GM18505 (cell line): Measurements from ENCODE around the gene EDIL3.
"Not testable (repeated sequence)": the region's sequence is repeated elsewhere in the genome, so short reads cannot be mapped to it uniquely, and the experiment has no call there.

Experiments
- ATAC-seq: cut with Tn5 transposase; IDR thresholded peaks from one replicate; pipeline ENCODE4 v1.9.1; 2021; ENCODE audit not compliant: unreplicated experiment
- POLR2A ChIP-seq: IDR thresholded peaks from 4 replicates; pipeline ENCODE4 v1.6.1; 2011; ENCODE audit warnings: borderline replicate concordance; ENCODE audit not compliant: insufficient read depth, insufficient read length; ENCODE audit errors: extremely low read depth

EDIL3 gene

DNA sequence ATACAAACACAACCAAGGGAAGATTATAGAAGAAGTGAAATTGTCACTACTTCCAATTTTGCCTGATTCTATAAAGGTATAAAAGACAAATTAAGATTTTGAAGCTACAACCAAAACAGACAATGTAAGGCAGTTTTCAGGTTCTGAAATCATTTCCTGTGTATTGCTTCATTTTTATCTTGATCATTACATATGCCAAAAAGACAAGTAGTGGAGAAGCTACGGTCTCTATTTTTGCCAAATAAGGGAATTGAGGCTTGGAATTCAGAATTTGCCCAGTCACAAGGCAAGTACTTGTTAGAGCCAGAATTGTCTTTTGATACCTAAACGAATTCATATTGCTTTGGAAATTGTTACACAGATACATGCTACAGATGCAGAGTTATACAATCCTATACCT, 20.6 kb downstream of the EDIL3 start:
- TF ChIP-seq POLR2A, result no peak
- no peak for ATAC-seq

DNA sequence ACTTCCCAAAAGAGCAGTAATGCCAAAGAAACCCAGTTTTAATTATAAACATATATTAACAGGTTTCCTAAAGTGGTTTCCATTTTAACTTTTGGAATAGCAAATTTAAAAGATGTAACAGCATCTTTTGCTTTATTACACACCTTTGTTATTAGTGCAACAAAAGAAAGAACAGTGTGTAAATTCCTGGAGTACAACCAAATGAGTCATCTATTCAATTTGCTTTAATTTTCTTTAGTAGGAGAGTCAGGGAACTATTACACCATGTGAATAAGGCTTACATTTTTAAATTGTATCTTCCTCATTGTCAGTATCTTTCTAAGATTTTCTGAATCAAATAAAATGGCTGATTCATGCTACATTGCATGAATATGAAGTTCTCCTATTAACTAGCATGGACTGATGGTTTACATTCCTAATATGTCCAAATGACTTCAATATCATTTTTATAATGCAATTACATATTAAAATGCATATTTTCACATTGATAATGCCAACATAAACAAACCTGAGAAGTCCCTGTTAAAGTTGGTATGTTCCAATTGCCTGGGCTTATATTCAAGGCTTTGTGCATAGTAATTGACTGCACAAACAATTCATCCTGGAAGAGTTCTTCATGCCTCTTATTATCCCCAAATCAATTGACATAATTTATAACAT, 22.5 kb downstream of the EDIL3 start:
- ATAC-seq, result no peak
- TF ChIP-seq POLR2A, result no peak

DNA sequence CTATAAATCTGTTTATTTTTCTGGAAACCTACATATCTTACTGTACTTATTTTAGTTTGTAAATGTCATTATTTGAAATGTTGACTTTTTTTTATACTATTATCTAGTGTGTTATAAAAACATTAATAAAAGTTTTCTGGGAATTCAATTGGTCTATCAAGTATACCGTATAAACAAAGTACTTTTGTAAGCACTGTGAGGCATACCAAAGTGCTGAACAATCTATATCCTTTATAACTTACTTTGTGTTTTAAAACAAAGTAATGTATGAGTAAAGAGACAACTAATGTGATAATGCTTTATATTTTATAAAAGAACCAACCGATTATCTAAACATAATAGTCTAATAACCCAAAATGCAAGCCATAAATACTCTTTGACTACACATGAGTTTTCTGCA, 23.1 kb downstream of the EDIL3 start:
- ATAC-seq, result no peak
- no peak for TF ChIP-seq POLR2A

DNA sequence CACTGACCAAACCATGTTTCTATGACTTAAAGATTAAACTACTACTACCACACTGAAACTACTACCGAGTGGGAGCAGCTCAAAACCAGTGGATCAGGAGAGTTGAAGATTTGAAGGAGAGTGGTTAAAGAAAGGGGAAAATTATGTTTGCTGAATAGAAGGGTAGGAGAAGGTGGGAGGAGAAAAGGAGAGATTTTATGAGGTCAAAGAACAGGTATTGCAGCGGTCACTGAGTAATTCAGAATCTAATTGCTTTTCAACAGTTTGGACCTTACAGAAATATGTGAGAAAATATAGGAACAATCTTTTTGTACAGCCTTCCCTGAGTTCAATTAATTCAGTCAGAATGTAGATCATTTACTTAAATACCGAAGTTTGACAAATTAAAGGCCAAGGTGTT, 24.6 kb downstream of the EDIL3 start:
- ATAC-seq, result no peak
- TF ChIP-seq POLR2A, result no peak

DNA sequence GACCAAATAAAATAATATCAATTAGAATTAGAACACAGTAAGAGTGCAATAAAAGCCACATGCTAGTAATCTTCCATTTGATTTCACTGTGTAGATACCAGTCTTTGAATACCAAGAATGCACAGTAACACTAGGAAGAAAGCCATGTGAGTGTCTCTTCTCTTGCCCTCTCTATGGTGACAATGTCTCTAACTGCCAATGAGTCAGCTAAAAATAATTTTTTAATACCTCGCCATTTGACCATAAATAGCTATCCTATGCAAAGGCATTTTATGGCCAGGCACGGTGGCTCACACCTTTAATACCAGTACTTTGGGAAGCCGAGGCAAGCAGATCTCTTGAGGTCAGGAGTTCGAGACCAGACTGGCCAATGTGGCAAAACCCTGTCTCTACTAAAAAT, 30.6 kb downstream of the EDIL3 start:
- no peak for ATAC-seq
- no peak for TF ChIP-seq POLR2A

DNA sequence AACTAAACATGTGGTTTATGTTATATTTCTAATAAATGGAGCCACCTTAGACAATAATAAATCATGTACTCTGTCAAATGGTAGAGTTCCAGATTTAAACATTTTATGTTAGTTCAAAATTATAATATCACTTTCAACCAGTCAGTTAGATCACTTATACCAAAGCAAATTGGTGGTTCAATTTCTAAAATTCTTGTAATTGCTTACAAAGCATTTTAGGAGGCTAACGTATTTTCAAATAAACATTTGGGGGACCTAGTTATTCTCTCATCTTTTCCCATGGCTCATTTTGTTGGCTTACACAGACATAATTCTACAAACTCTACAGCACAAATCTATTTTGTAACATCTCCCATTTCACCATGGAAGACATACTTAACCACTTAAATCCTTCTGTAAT, 39.9 kb downstream of the EDIL3 start:
- no peak for ATAC-seq
- TF ChIP-seq POLR2A, result no peak

DNA sequence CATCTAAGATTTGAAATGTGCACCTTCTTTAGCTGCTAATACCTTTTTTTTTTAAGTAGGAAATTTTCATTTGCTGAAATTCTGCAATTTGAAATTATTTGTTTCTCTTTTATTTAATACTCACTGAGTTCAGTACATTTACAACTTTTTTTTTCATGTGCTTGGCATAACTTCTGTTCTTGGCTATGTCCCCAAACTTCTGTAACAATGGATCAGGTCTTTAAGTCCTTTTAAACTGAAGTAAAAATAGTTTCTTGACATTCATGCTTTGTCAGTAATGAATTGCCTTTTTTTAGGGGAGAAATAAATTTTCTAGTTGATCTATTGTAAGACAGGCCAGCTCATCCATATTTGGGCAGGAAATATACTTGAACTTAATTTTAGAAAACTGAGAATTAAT, 41.5 kb downstream of the EDIL3 start:
- TF ChIP-seq POLR2A, result no peak
- ATAC-seq, result no peak

DNA sequence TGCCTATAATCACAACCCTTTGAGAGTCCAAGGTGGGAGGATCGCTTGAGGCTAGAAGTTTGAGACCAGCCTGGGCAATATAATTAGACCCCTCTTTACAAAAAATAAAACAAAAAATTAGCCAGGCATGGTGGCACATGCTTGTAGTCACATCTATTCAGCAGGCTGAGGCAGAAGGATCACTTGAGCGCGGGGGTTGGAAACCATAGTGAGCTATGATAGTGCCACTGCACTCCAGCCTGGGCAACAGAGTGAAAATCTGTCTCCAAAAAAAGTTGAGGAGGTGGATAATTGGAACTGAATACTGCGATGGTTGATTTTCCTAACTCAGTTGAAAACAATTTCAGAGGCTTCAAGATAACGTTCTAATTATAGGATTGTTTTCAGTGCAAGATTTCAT, 52.6 kb downstream of the EDIL3 start:
- TF ChIP-seq POLR2A, result no peak
- no peak for ATAC-seq

DNA sequence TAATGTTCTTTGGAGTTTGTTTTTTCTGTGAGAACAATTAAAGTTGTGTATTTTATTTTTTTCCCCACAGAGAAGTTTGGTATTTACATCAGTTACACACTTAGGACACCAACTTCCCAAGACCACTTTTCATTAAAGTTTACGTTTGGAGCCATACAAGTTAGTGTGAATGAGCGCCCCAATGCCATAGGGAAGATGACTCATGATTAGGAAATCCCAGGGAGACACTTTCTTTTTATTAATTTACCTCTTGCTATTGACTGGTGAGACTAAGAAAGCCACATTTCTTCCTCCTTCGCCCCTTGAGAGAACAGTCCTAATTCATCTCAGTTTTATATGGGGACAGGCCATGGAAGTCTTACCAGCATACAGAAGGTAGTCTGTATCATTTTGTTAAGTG, 57.1 kb downstream of the EDIL3 start:
- TF ChIP-seq POLR2A, result no peak
- no peak for ATAC-seq

DNA sequence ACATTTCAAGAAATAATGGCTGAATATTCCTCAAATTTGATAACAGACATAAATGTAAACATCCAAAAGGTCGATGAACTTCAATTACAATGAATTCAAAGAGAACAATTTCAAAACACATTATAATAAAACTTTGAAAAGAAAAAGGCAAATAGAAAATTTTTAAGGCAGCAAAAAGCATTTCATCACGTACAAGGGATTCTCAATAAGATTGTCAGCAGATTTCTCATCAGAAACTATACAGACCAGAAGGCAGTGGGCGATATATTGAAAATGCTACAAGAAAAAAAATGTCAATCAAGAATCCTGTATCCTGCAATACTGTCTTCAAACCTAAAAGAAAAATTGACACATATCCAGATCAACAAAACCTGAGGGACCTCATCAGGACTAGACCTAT, 62.0 kb downstream of the EDIL3 start:
- no peak for TF ChIP-seq POLR2A
- no peak for ATAC-seq

DNA sequence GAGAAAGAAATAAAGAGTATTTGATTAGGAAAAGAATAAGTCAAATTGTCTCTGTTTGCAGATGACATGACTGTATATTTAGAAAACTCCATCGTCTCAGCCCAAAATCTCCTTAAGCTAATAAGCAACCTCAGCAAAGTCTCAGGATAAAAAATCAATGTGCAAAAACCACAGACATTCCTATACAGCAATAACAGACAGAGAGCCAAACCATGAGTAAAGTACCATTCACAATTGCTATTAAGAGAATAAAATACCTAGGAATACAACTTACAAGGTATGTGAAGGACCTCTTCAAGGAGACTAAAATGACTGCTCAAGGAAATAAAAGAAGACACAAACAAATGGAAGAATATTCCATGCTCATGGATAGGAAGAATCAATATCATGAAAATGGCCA, 66.9 kb downstream of the EDIL3 start:
- not testable (repeated sequence) for ATAC-seq

DNA sequence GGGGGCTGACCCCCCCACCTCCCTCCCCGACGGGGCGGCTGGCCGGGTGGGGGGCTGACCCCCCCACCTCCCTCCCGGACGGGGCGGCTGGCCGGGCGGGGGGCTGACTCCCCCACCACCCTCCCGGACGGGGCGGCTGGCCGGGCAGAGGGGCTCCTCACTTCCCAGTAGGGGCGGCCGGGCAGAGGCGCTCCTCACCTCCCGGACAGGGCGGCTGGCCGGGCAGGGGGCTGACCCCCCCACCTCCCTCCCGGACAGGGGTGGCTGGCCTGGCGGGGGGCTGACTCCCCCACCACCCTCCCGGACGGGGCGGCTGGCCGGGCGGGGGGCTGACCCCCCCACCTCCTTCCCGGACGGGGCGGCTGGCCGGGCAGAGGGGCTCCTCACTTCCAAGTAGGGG, 72.4 kb downstream of the EDIL3 start:
- ATAC-seq, result not testable (repeated sequence)

DNA sequence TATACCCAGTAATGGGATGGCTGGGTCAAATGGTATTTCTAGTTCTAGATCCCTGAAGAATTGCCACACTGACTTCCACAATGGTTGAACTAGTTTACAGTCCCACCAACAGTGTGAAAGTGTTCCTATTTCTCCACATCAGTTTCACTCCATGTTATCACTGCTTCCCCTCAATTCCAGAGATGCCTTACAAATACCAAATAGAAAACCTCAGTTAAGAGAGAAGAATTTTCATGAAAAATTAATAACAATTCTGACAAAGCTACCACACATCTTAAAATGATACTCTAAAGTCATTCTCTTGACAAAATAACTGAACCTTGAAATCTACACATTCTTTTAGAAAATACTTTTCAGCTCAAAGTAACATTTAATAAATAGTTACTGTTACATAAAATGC, 74.8 kb downstream of the EDIL3 start:
- not testable (repeated sequence) for ATAC-seq

DNA sequence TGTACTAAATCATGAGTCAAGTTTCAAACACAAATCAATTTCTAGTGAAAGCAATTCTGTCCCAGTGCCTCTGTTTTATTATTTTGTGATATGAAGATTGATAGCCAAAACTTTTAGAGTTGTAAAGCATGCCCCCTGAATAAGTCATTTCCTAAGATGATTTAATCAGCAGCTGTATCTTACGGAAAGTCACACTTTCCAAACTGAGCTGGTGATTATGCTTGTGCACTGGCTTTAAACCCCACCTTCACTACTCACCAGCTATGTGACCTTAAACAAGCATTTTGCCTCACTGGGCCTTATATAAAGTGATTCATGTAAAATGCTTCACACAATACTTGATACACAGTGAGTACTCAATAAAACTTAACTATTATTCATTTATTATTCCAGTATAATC, 78.1 kb downstream of the EDIL3 start:
- TF ChIP-seq POLR2A, result no peak
- ATAC-seq, result no peak

DNA sequence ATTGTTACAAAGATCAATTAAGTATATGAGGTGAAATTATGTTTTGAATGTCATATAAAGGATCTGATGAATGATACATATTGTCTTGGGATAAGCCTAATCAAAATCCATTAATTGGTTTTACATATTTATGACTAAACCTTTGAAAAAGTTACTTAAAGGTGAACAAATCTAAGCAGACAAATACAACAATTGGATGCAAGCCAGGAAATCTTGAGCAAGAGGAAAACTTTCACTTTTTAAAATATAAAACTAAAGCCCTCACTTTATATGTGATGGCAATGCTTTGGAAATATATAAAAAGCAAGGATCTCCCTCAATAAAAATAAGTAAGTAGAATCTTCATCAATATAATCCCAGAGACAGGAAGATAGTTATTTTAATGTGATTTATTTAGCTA, 80.1 kb downstream of the EDIL3 start:
- TF ChIP-seq POLR2A, result no peak
- ATAC-seq, result no peak
